HG02798 (cell line): Measurements from ENCODE around the gene PA2G4.
"Not testable (repeated sequence)": the region's sequence is repeated elsewhere in the genome, so short reads cannot be mapped to it uniquely, and the experiment has no call there.

Source experiments
- ATAC-seq: cut with Tn5 transposase; IDR thresholded peaks from one replicate; pipeline ENCODE4 v1.9.1; 2021; ENCODE audit warnings: mild to moderate bottlenecking; ENCODE audit not compliant: unreplicated experiment, poor library complexity

The PA2G4 gene

DNA sequence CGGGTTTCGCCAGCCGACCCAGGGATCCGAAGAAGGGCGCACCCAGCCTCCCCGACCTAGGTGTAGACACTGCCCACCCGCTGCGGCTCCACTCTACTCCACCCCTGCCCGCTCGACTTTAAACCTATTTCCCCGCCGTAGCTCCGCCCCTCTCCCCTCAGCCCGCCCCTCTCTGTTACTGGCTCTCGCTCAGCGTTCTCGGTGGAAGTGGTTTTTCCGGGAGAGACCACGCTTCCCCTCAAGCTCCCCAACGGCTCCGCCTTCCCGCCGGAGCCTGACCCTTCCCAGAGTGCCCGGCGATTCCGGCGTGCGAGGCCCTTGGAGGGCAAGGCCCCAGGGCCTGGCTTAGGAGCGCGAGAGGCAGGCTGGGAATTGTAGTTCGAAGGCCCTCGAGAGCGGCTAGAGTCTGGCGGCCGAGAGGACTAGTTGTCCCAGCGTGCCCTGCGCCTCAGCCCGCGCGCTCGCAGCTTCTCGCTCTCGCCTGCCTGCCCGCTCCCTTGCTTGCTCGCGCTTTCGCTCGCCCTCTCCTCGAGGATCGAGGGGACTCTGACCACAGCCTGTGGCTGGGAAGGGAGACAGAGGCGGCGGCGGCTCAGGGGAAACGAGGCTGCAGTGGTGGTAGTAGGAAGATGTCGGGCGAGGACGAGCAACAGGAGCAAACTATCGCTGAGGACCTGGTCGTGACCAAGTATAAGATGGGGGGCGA is at the start of gene PA2G4:
PA2G4 (plus strand) TSS at position 451 of the 706 bp plus-strand sequence; CDS start at position 630, 179 bp downstream.
- ATAC-seq = peak; percentile 93

DNA sequence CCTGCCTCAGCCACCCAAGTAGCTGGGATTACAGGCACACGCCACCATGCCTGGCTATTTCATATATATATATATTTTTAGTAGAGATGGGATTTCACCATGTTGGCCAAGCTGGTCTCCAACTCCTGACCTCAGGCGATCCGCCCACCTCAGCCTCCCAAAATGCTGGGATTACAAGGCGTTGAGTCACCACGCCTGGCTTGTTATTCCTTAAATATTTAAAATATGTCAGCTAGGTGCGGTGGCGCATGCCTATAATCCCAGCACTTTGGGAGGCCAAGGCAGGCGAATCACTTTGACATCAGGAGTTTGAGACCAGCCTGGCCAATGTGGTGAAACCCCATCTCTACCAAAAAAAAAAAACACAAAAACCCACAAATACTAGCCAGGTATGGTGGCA is 44.4 kb upstream of the PA2G4 start:
- not testable (repeated sequence) for ATAC-seq

- ATAC-seq = no peak
Measured at GRCh38 chr12:56061982-56062381, 42.4 kb upstream of the PA2G4 start.

GRCh38 chr12:56062996-56063395 is 41.4 kb upstream of the PA2G4 start:
- ATAC-seq = no peak

GRCh38 chr12:56071648-56072047 is 32.7 kb upstream of the PA2G4 start:
- no peak for ATAC-seq

DNA sequence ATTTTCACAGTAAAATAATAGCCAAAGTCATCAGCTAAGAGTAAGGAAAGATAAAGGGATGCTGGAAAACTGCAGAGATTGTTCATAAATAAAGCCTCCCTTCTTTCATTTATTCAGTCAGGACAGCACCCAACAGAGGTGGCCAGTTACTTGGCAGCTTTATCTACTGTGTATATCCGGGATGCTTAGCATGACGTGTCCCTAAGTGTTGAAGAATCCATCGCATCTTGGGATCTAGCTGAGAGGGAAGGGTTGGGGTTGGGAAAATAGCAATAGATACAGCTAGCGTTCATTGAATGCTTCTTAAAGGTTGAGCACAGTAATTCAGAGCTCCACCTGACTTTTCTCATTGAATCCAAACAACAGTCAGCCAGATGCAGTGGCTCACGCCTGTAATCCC is 30.0 kb upstream of the PA2G4 start:
- no peak for ATAC-seq

DNA sequence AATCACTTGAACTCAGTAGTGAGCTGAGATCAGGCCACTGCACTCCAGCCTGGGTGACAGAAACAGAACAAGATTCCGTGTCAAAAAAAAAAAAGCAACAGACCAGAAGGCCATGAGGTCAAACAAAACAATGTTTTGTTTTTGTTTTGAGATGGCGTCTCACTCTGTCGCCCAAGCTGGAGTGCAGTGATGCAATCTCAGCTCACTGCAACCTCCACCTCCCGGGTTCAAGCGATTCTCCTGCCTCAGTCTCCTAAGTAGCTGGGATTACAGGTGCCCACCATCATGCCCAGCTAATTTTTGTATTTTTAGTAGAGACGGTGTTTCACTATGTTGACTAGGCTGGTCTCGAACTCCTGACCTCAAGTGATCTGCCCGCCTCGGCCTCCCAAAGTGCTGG is 26.4 kb upstream of the PA2G4 start:
- ATAC-seq = not testable (repeated sequence)

DNA sequence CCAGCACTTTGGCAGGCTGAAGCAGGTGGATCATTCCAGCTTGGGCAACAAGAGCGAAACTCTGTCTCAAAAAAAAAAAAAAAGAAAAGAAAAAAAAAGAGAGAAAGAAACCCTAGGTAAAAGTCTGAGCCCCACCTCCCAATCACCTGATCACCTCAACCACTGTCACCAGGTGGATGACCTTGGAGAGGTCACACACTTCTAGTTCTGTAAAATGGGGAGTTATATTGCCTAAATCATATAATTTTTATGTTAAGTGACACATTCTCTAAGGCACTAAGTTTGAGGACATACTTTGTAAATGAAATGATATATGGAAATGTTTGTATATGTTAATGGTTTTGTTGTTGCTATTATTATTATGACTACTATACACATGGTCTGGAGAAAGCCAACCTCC is 25.9 kb upstream of the PA2G4 start:
- ATAC-seq = no peak

- ATAC-seq = peak; percentile 64
Measured at GRCh38 chr12:56078931-56079722, 25.2 kb upstream of the PA2G4 start.

DNA sequence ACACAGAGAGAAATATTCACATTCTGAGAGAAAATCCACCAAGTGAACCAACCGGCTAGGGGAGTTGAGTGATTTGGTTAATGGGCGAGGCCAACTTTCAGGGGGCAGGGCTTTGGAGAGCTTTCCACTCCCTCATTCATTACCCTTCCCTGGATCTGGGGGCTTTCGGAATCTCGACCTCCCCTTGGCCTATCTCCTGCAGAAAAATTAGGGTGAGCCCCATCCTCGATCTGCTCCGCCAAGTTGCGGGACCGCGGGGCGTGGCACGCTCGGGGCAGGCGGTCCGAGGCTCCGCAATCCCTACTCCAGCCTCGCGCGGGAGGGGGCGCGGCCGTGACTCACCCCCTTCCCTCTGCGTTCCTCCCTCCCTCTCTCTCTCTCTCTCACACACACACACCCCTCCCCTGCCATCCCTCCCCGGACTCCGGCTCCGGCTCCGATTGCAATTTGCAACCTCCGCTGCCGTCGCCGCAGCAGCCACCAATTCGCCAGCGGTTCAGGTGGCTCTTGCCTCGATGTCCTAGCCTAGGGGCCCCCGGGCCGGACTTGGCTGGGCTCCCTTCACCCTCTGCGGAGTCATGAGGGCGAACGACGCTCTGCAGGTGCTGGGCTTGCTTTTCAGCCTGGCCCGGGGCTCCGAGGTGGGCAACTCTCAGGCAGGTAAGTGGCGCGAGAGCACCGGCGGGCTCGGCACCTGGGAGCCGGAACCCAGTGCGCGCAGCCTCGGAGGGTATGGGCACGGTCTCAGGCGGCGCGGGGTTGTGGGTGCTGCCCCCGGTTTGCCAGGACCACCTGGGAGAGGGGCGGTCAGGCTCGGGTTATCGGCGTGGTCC is 24.4 kb upstream of the PA2G4 start, which contains the start of gene ERBB3:
ERBB3 (plus strand) TSS at position 443 of the 833 bp plus-strand sequence; CDS start at position 579, 136 bp downstream.
- peak; percentile 26 for ATAC-seq

GRCh38 chr12:56080556-56081138 is 23.7 kb upstream of the PA2G4 start:
- no peak for ATAC-seq

DNA sequence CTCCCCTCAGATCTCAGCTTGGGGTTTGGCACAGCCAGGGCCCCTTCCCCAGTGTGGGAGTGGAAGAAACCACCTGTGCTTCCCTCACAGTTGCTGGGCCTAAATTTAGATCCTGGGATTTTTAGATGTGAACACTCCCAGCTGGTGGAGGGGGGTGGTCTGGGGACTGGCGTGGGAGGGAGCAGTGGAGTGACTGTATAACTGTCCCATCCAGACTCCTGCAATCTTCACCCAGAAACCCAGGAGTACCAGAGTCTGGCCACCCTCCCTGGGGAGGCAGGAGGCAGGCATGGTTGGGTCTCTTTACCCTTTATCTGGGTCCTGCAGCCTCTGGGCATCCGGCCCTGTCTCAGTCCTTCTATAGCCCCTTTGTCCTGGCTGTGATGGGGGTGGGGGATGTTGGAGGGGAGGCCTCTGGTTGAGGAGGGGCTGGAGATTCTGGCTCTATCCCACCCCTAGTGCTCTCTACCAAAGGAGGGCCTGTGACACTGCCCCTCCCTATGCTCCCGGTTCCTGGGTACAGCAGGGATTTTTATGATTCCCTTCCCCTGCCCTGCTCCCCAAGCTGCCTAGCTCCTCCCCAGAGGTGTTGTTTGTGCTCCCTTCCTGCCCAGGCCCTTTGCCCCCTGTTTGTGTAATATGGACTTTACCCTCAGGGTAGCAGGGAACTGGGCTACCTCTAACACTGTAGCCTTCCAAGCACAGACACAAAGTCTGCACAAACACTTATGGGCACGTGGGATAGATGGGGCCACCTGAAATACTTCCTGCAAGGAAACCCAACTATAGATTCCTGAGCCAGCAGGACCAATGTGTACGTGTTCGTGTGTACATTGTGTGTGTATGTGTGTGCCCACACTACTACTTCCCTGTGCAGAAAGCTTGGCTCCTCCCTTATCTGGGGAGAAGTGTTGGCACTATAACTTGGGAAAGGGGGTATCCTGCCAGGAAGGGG is 22.7 kb upstream of the PA2G4 start:
- ATAC-seq = no peak

DNA sequence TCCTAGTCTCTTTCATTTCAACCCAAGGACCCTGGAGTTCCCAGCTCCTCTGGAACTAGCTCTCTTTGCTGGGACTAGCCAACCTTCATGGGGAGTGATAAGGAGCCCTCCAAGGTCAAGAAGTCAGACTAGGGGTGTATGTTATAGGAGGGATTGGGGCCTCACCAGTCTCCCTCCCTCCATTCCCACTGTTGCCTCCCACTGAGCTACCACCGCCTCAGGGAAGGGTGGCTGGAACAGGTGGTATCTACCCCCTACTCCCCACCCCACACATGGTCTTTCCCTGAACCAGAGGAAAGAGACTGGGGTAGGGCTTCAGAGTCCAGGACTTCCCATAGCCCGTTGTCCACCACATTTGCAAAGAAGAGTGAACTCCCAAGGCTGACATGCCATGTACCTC is 22.0 kb upstream of the PA2G4 start:
- ATAC-seq = no peak

GRCh38 chr12:56082967-56083366 is 21.4 kb upstream of the PA2G4 start:
- no peak for ATAC-seq

GRCh38 chr12:56084958-56085543 is 19.3 kb upstream of the PA2G4 start:
- ATAC-seq = no peak

- ATAC-seq = no peak
Measured at GRCh38 chr12:56086096-56086495, 18.3 kb upstream of the PA2G4 start.

GRCh38 chr12:56086608-56087007 is 17.8 kb upstream of the PA2G4 start:
- ATAC-seq = no peak

DNA sequence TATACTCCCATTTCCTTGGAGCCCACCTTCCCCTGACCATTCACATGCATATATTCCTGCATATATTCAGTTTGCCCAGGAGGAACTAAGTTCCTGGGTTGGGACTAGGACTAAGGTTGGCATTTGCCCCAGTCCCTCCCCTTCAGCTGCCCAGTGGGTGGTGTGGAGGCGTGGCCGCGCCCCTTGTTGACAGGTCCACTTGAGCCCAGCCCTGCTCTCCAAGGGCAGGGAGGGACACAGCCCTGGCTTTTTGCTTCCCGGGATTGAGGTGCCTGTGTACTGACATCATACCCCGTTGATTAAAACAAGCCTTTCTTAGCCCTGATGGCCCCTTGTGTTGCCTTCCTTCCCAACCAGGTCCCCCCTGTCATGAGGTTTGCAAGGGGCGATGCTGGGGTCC is 17.1 kb upstream of the PA2G4 start:
- no peak for ATAC-seq

GRCh38 chr12:56097738-56098137 is 6.6 kb upstream of the PA2G4 start:
- ATAC-seq = no peak
